MCF 10A (cell line): Measurements from ENCODE around the gene TAB2. TPM values are rescaled to one million over a fixed set of nuclear protein-coding genes. Genes with fewer than 3 reads are reported as not detected.
A peak's percentile ranks its signal among the peaks of the same experiment; 100 is the strongest.

Source experiments
- BruUV-seq: library from RNA; stranded (reverse); fragments of 400-500 nt; replicated peaks from 2 replicates; lab custom pipeline; 2021; lab: Mats Ljungman, UMichigan
- CTCF ChIA-PET: fragments of 300-600 bp; sonication (Branson Sonifier 250); formaldehyde crosslinking; extraction: SDS; loops from one replicate; lab custom pipeline; 2021; ENCODE audit warnings: antibody characterized with exemption, inconsistent platforms; lab: Yijun Ruan, JAX
- POLR2A ChIA-PET: fragments of 300-600, 350-650 bp; sonication (Branson Sonifier 250); formaldehyde crosslinking; extraction: SDS; loops from one replicate; lab custom pipeline; 2020; ENCODE audit warnings: antibody characterized with exemption, inconsistent platforms; lab: Yijun Ruan, JAX
- DNase-seq: peaks from one replicate; pipeline ENCODE4 v3.0.0-alpha.2; 2018; ENCODE audit not compliant: unreplicated experiment
- H3K27ac Mint-ChIP-seq: one replicate; pipeline ENCODE4 v1.8.0; 2022; ENCODE audit warnings: mild to moderate bottlenecking, low read depth, mixed read lengths; ENCODE audit not compliant: unreplicated experiment
- H3K27me3 Mint-ChIP-seq: one replicate; pipeline ENCODE4 v1.8.0; 2022; ENCODE audit warnings: mixed read lengths; ENCODE audit not compliant: insufficient read depth, unreplicated experiment
- H3K36me3 Mint-ChIP-seq: one replicate; pipeline ENCODE4 v1.8.0; 2022; ENCODE audit warnings: mild to moderate bottlenecking, moderate library complexity, mixed read lengths; ENCODE audit not compliant: insufficient read depth, unreplicated experiment
- H3K4me1 Mint-ChIP-seq: one replicate; pipeline ENCODE4 v1.8.0; 2022; ENCODE audit warnings: mixed read lengths; ENCODE audit not compliant: insufficient read depth, unreplicated experiment
- H3K4me3 Mint-ChIP-seq: one replicate; pipeline ENCODE4 v1.8.0; 2022; ENCODE audit warnings: mild to moderate bottlenecking, moderate library complexity, mixed read lengths; ENCODE audit not compliant: unreplicated experiment
- H3K9me3 Mint-ChIP-seq: one replicate; pipeline ENCODE4 v1.8.0; 2022; ENCODE audit warnings: mixed read lengths; ENCODE audit not compliant: unreplicated experiment
- intact Hi-C: fragments of 100-400 bp; cut with micrococcal nuclease; formaldehyde crosslinking; loops from 2 replicates; pipeline ENCODE4 v1.14.1; 2022
- total RNA-seq: library from RNA; stranded (reverse); gene quantifications from 2 replicates; pipeline ENCODE4 v1.2.3, GENCODE V29; 2022
- TF ChIP-seq, protein P1 (sequence below): fragments of 200-600 bp; IDR thresholded peaks from one replicate; pipeline ENCODE4 v1.8.0; 2022; ENCODE audit warnings: antibody characterized with exemption, mild to moderate bottlenecking; ENCODE audit not compliant: unreplicated experiment

The TAB2 gene
- total RNA-seq, 1 experiment from 2014 or later, result 76.4 TPM

DNA sequence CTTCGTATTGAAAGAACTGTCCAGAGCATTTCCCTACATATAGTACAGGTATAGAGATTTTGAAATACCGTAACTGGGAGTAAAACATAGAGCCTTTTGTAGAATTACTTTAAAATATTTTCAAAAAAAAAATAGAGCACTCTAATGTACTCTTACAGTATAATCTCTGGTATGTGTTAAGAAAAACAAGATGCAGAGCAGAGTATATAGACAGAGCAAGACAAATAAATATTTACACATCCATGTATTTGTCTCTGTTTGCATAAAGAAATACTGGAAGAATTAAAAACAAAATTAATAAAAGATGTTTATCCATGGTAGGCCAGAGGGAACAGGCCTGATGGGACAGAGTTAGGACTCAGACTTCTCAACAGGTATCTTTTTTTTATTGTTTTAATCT is 54.5 kb downstream of the TAB2 start:
- peaks cover 24% of the 10 kb centered on the region for H3K36me3 Mint-ChIP-seq
- POLR2A ChIA-PET, result interaction anchor here (0.6 kb wide), 1 partner anchor 61 kb away, joined by 4 read pairs; no protein-coding TSS in a partner anchor
- intact Hi-C loops, result no loop called here
- no peaks in the 10 kb centered on the region for H3K9me3 Mint-ChIP-seq
- no peak for DNase-seq
- TF ChIP-seq, protein P1, sequence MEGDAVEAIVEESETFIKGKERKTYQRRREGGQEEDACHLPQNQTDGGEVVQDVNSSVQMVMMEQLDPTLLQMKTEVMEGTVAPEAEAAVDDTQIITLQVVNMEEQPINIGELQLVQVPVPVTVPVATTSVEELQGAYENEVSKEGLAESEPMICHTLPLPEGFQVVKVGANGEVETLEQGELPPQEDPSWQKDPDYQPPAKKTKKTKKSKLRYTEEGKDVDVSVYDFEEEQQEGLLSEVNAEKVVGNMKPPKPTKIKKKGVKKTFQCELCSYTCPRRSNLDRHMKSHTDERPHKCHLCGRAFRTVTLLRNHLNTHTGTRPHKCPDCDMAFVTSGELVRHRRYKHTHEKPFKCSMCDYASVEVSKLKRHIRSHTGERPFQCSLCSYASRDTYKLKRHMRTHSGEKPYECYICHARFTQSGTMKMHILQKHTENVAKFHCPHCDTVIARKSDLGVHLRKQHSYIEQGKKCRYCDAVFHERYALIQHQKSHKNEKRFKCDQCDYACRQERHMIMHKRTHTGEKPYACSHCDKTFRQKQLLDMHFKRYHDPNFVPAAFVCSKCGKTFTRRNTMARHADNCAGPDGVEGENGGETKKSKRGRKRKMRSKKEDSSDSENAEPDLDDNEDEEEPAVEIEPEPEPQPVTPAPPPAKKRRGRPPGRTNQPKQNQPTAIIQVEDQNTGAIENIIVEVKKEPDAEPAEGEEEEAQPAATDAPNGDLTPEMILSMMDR, result no peak
- BruUV-seq, result TSS peak; percentile 7
- no peaks in the 10 kb centered on the region for H3K27me3 Mint-ChIP-seq
- CTCF ChIA-PET, result interaction anchor here (0.6 kb wide), 1 partner anchor 259 kb away, joined by 3 read pairs; no protein-coding TSS in a partner anchor
- no peak overlapping the region for H3K27ac Mint-ChIP-seq
- H3K4me3 Mint-ChIP-seq, result no peak overlapping the region
- H3K4me1 Mint-ChIP-seq, result peaks cover 14% of the 10 kb centered on the region

DNA sequence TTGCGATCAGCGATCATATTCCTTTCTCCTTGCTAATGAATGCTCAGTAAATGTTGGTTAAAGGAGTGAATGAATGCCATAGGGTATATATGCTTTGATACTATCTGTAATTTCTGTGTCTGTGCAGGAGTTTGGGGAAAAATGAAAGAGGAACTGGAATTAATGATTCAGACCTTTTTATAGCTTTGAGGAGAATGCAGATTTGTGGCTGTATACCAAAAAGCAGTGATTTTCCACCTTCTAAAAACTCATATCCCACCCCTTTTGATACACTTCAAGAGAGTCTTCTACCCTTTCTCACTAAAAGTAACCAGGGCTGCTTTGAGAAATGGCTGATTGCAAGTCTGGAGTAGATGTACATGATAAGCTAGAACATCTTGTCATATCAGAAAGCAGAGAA is 56.0 kb downstream of the TAB2 start:
- intact Hi-C loops, result no loop called here
- peaks cover 16% of the 10 kb centered on the region for H3K4me1 Mint-ChIP-seq
- no TSS peak for BruUV-seq

DNA sequence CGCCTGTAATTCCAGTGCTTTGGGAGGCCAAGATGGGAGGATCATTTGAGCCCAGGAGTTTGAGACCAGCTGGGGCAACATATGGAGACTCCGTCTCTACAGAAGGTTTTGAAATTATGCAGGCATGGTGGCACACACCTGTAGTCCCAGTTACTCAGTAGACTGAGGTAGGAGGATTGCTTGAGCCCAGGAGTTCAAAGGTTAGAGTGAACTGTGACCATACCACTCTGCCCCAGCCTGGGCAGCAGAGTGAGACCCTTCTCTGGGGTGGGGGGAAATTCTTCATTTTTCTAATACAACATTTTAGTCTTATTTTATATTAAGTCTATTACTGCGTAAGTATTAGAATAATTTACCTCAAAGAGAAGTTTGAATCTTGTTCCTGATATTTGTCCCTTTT is 62.5 kb downstream of the TAB2 start:
- Mint-ChIP-seq H3K27ac (no peak overlapping the region), H3K36me3 (peaks cover 65% of the 10 kb centered on the region), H3K27me3 (no peaks in the 10 kb centered on the region), H3K4me1 (peaks cover 13% of the 10 kb centered on the region), H3K4me3 (no peak overlapping the region), H3K9me3 (peaks cover 8% of the 10 kb centered on the region)
- CTCF ChIA-PET, result interaction anchor here (1.2 kb wide), 1 partner anchor 53 kb away, joined by 3 read pairs; no protein-coding TSS in a partner anchor
- POLR2A ChIA-PET, result interaction anchor here (1.1 to 1.5 kb wide), 2 partner anchors 42 to 45 kb away, joined by 3 to 4 read pairs; no protein-coding TSS in a partner anchor
- no TSS peak for BruUV-seq
- TF ChIP-seq, protein P1, result no peak
- intact Hi-C loops, result no loop called here
- DNase-seq, result no peak

More for the DNA sequence above, 56.0 kb downstream of the TAB2 start:
- Mint-ChIP-seq H3K27ac (peak overlapping the region; percentile 21), H3K9me3 (peaks cover 3% of the 10 kb centered on the region), H3K36me3 (peaks cover 33% of the 10 kb centered on the region), H3K4me3 (no peak overlapping the region), H3K27me3 (no peaks in the 10 kb centered on the region)
- DNase-seq, result no peak
- TF ChIP-seq, protein P1, result no peak
- ChIA-PET POLR2A (no interaction called here), CTCF (interaction anchor here (0.8 kb wide), 1 partner anchor 9 kb away, joined by 3 read pairs; no protein-coding TSS in a partner anchor)

DNA sequence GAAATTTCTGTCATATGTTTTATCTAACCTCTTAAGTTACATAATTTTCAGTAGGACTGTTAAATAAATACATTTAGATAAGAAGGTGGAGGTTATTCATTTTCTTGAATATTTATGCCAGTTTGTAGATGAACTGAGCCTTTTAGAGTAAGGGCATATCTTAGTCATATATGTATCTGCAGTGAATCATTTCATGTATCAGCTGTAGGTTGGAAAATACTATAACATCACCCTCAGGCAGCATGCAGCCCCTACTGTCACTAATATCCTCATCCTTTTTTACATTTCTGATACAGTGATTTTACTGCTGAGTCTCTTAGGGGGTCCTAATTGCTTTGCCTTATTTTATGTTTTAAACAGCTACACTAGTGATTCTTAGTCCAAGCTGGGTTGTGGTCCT is 63.0 kb downstream of the TAB2 start:
- ChIA-PET CTCF (interaction anchor here (0.7 to 1.2 kb wide), 2 partner anchors 54 to 319 kb away, joined by 3 read pairs; no protein-coding TSS in a partner anchor), POLR2A (interaction anchor here (0.6 to 1.5 kb wide), 4 partner anchors 15 to 60 kb away, joined by 3 to 4 read pairs (median 3); no protein-coding TSS in a partner anchor)
- Mint-ChIP-seq H3K4me1 (peaks cover 8% of the 10 kb centered on the region), H3K36me3 (peaks cover 65% of the 10 kb centered on the region), H3K4me3 (no peak overlapping the region), H3K27ac (no peak overlapping the region), H3K9me3 (peaks cover 8% of the 10 kb centered on the region), H3K27me3 (no peaks in the 10 kb centered on the region)
- DNase-seq, result no peak
- BruUV-seq, result no TSS peak
- intact Hi-C loops, result no loop called here
- TF ChIP-seq, protein P1, result no peak
